Activated CD4-positive, alpha-beta memory T cell treated with anti-CD3 and anti-CD28 coated beads, Interleukin-2, amount 10 ng/mL, durations not matched to agents 7 days and 5 days (primary cell): ENCODE measurements around the gene COX19. TPM values are rescaled to one million over a fixed set of nuclear protein-coding genes. Genes with fewer than 3 reads are reported as not detected.
"Not testable (repeated sequence)": the region's sequence is repeated elsewhere in the genome, so short reads cannot be mapped to it uniquely, and the experiment has no call there.

Experiments
- CTCF ChIA-PET: fragments of 350-600 bp; sonication (Branson Sonifier 250); formaldehyde crosslinking; loops from one replicate; lab custom pipeline; 2021; ENCODE audit warnings: antibody characterized with exemption, inconsistent platforms; lab: Charles Lee
- POLR2A ChIA-PET: fragments of 350-600 bp; sonication (Branson Sonifier 250); formaldehyde crosslinking; loops from one replicate; lab custom pipeline; 2021; ENCODE audit warnings: antibody characterized with exemption; lab: Charles Lee
- DNase-seq: peaks from one replicate; pipeline ENCODE4 v3.0.0-alpha.2; 2020
- H3K27ac Mint-ChIP-seq: one replicate; pipeline ENCODE4 v1.8.0; 2021; ENCODE audit warnings: mild to moderate bottlenecking, mixed read lengths
- H3K27me3 Mint-ChIP-seq: one replicate; pipeline ENCODE4 v1.8.0; 2021; ENCODE audit warnings: mixed read lengths
- H3K36me3 Mint-ChIP-seq: one replicate; pipeline ENCODE4 v1.8.0; 2021; ENCODE audit warnings: low read depth, mixed read lengths
- H3K4me1 Mint-ChIP-seq: one replicate; pipeline ENCODE4 v1.8.0; 2021; ENCODE audit warnings: mixed read lengths
- H3K4me3 Mint-ChIP-seq: one replicate; pipeline ENCODE4 v1.8.0; 2021; ENCODE audit warnings: mild to moderate bottlenecking, mixed read lengths
- H3K9me3 Mint-ChIP-seq: one replicate; pipeline ENCODE4 v1.8.0; 2021; ENCODE audit warnings: mixed read lengths
- total RNA-seq, 2 experiments: library from RNA; stranded (reverse); gene quantifications; one replicate each; pipeline ENCODE4 v1.2.3, GENCODE V29; 2021

The COX19 gene
- total RNA-seq, 2 experiments from 2014 or later: 17.4 to 18.2 TPM

- DNase-seq: no peak
- CTCF ChIA-PET: no interaction called here
- peaks cover 5% of the 10 kb centered on the region for H3K9me3 Mint-ChIP-seq
- peaks cover 18% of the 10 kb centered on the region for H3K27me3 Mint-ChIP-seq
- no peak overlapping the region for H3K4me3 Mint-ChIP-seq
- POLR2A ChIA-PET: no interaction called here
- no peak overlapping the region for H3K27ac Mint-ChIP-seq
- H3K36me3 Mint-ChIP-seq: no peaks in the 10 kb centered on the region
- H3K4me1 Mint-ChIP-seq: peaks cover 7% of the 10 kb centered on the region
Observed at GRCh38 chr7:945147-945555, 30.2 kb downstream of the COX19 start.

- no peak overlapping the region for H3K4me3 Mint-ChIP-seq
- CTCF ChIA-PET: no interaction called here
- peaks cover 22% of the 10 kb centered on the region for H3K27me3 Mint-ChIP-seq
Observed at GRCh38 chr7:944744-945143, 30.6 kb downstream of the COX19 start.

GRCh38 chr7:943793-944192, 31.6 kb downstream of the COX19 start:
- H3K27ac Mint-ChIP-seq, CTCF ChIA-PET, POLR2A ChIA-PET, H3K9me3 Mint-ChIP-seq, H3K4me3 Mint-ChIP-seq, H3K4me1 Mint-ChIP-seq, DNase-seq, H3K36me3 Mint-ChIP-seq: not testable (repeated sequence)
- peaks cover 23% of the 10 kb centered on the region for H3K27me3 Mint-ChIP-seq

More at GRCh38 chr7:944744-945143, 30.6 kb downstream of the COX19 start:
- H3K27ac Mint-ChIP-seq: no peak overlapping the region
- DNase-seq: no peak
- POLR2A ChIA-PET: no interaction called here
- H3K9me3 Mint-ChIP-seq: peaks cover 8% of the 10 kb centered on the region
- peaks cover 7% of the 10 kb centered on the region for H3K4me1 Mint-ChIP-seq
- H3K36me3 Mint-ChIP-seq: no peaks in the 10 kb centered on the region

- H3K4me3 Mint-ChIP-seq: no peak overlapping the region
- H3K9me3 Mint-ChIP-seq: peaks cover 8% of the 10 kb centered on the region
- no peak overlapping the region for H3K27ac Mint-ChIP-seq
- ChIA-PET POLR2A (interaction anchor here (1.0 kb wide), 1 partner anchor 18 kb away, joined by 4 read pairs; no protein-coding TSS in a partner anchor), CTCF (no interaction called here)
- H3K36me3 Mint-ChIP-seq: no peaks in the 10 kb centered on the region
- H3K27me3 Mint-ChIP-seq: peaks cover 21% of the 10 kb centered on the region
- DNase-seq: no peak
- peaks cover 23% of the 10 kb centered on the region for H3K4me1 Mint-ChIP-seq
Observed at GRCh38 chr7:940599-941408, 34.5 kb downstream of the COX19 start.

GRCh38 chr7:939843-940242, 35.5 kb downstream of the COX19 start:
- H3K4me1 Mint-ChIP-seq: peaks cover 24% of the 10 kb centered on the region
- ChIA-PET CTCF (interaction anchor here (1.4 kb wide), 1 partner anchor 53 kb away, joined by 5 read pairs; no protein-coding TSS in a partner anchor), POLR2A (no interaction called here)
- peaks cover 8% of the 10 kb centered on the region for H3K9me3 Mint-ChIP-seq
- no peak overlapping the region for H3K4me3 Mint-ChIP-seq
- H3K36me3 Mint-ChIP-seq: no peaks in the 10 kb centered on the region
- H3K27me3 Mint-ChIP-seq: peaks cover 21% of the 10 kb centered on the region
- no peak for DNase-seq
- no peak overlapping the region for H3K27ac Mint-ChIP-seq

- no peak overlapping the region for H3K4me3 Mint-ChIP-seq
- peaks cover 8% of the 10 kb centered on the region for H3K9me3 Mint-ChIP-seq
- peaks cover 21% of the 10 kb centered on the region for H3K27me3 Mint-ChIP-seq
- POLR2A ChIA-PET: interaction anchor here (1.1 to 1.3 kb wide), 2 partner anchors 17 to 36 kb away, joined by 3 read pairs; partner anchors contain the start of gene COX19
- no peaks in the 10 kb centered on the region for H3K36me3 Mint-ChIP-seq
- no peak for DNase-seq
- H3K27ac Mint-ChIP-seq: no peak overlapping the region
- CTCF ChIA-PET: interaction anchor here (1.4 kb wide), 1 partner anchor 54 kb away, joined by 5 read pairs; no protein-coding TSS in a partner anchor
- H3K4me1 Mint-ChIP-seq: peaks cover 24% of the 10 kb centered on the region
Observed at GRCh38 chr7:938546-939185, 36.7 kb downstream of the COX19 start.

GRCh38 chr7:937856-938484, 37.4 kb downstream of the COX19 start:
- no peak overlapping the region for H3K27ac Mint-ChIP-seq
- DNase-seq: no peak
- H3K9me3 Mint-ChIP-seq: peaks cover 8% of the 10 kb centered on the region
- no peaks in the 10 kb centered on the region for H3K36me3 Mint-ChIP-seq
- ChIA-PET POLR2A (interaction anchor here (1.1 to 1.3 kb wide), 2 partner anchors 16 to 37 kb away, joined by 3 read pairs; partner anchors contain the start of gene COX19), CTCF (interaction anchor here (1.4 kb wide), 1 partner anchor 55 kb away, joined by 5 read pairs; no protein-coding TSS in a partner anchor)
- H3K27me3 Mint-ChIP-seq: peaks cover 21% of the 10 kb centered on the region
- H3K4me3 Mint-ChIP-seq: no peak overlapping the region
- H3K4me1 Mint-ChIP-seq: peaks cover 24% of the 10 kb centered on the region

- Mint-ChIP-seq H3K27me3 (peaks cover 15% of the 10 kb centered on the region), H3K27ac (peak overlapping the region; percentile 50), H3K9me3 (peaks cover 8% of the 10 kb centered on the region), H3K4me3 (no peak overlapping the region), H3K36me3 (no peaks in the 10 kb centered on the region), H3K4me1 (peaks cover 24% of the 10 kb centered on the region)
- ChIA-PET CTCF (no interaction called here), POLR2A (no interaction called here)
- DNase-seq: peak; percentile 59
Observed at GRCh38 chr7:936386-937054, 38.8 kb downstream of the COX19 start.

GRCh38 chr7:935874-936385, 39.4 kb downstream of the COX19 start:
- Mint-ChIP-seq H3K9me3 (peaks cover 8% of the 10 kb centered on the region), H3K27ac (peak overlapping the region; percentile 50), H3K27me3 (peaks cover 12% of the 10 kb centered on the region), H3K36me3 (no peaks in the 10 kb centered on the region), H3K4me1 (peaks cover 24% of the 10 kb centered on the region), H3K4me3 (no peak overlapping the region)
- DNase-seq: no peak
- ChIA-PET POLR2A (interaction anchor here (1.0 kb wide), 1 partner anchor 12 kb away, joined by 3 read pairs; no protein-coding TSS in a partner anchor), CTCF (no interaction called here)

GRCh38 chr7:935164-935873, 40.0 kb downstream of the COX19 start:
- Mint-ChIP-seq H3K36me3 (no peaks in the 10 kb centered on the region), H3K9me3 (peaks cover 5% of the 10 kb centered on the region), H3K27me3 (peaks cover 8% of the 10 kb centered on the region), H3K27ac (no peak overlapping the region), H3K4me3 (no peak overlapping the region), H3K4me1 (peaks cover 22% of the 10 kb centered on the region)
- POLR2A ChIA-PET: interaction anchor here (1.0 kb wide), 1 partner anchor 12 kb away, joined by 3 read pairs; no protein-coding TSS in a partner anchor
- DNase-seq: no peak
- CTCF ChIA-PET: no interaction called here

- ChIA-PET CTCF (no interaction called here), POLR2A (interaction anchor here (1.0 kb wide), 1 partner anchor 11 kb away, joined by 3 read pairs; no protein-coding TSS in a partner anchor)
- Mint-ChIP-seq H3K9me3 (peaks cover 2% of the 10 kb centered on the region), H3K36me3 (peaks cover 3% of the 10 kb centered on the region), H3K27me3 (peaks cover 4% of the 10 kb centered on the region), H3K4me1 (peaks cover 26% of the 10 kb centered on the region), H3K27ac (no peak overlapping the region), H3K4me3 (no peak overlapping the region)
- DNase-seq: no peak
Observed at GRCh38 chr7:934469-935163, 40.7 kb downstream of the COX19 start.
